Stimulated activated CD4-positive, alpha-beta T cell treated with anti-CD3 and anti-CD28 coated beads, Interleukin-12 subunit alpha, Interleukin-12 subunit beta, amount 100 ng/mL, for 24 hours (primary cell): ENCODE data around the gene GGTLC1.
"Not testable (repeated sequence)": the region's sequence is repeated elsewhere in the genome, so short reads cannot be mapped to it uniquely, and the experiment has no call there.

Experiments
- DNase-seq, 2 experiments: peaks; one replicate each; pipeline ENCODE4 v3.0.0-alpha.2; 2020; ENCODE audit warnings: low read depth in 2 of 2

GGTLC1 gene

DNA sequence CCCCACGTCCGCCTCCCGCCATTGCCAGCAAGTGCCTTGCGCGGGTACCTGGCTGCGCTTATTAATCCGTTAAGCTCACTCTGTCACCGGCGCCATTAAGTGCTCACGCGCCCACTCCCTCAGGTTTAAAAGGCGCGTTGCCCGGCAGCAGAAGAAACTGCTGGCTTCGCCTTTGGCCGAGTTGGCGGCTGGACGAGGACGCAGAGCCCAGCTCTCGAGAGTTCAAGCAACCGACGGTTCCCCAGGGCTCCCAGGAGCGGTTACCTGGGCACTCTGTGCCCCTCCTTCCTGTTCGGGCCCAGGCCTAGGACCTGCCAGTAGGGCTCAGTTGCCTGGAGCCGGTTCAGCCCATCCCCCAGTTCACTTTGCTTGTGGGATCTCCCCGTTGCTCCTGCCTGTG, at the start of gene GGTLC1:
Gene GGTLC1, minus strand, starts transcription at position 219 of the 400 bp plus-strand sequence. CDS start 2,168 bp downstream, outside the sequence.
- no peak for DNase-seq

DNA sequence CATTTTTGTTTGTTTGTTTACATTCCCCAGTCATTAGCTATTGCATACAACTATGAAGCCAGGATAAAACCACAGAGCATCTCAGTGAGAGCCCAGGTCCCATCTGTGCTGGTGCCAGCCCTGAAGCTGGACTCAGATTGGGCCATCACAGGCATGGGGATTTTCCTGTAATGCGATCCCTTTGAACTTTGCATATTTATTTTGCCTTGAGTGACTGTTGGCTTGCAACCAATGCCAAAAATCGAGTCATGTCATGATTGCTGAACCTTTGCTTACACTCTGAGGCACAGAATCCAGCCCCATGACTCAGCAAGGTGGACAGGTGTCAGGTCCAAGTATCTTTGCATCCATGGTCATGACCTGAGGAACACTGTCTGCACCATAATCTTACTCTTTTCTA, 46.2 kb upstream of the GGTLC1 start:
- DNase-seq, result no peak

DNA sequence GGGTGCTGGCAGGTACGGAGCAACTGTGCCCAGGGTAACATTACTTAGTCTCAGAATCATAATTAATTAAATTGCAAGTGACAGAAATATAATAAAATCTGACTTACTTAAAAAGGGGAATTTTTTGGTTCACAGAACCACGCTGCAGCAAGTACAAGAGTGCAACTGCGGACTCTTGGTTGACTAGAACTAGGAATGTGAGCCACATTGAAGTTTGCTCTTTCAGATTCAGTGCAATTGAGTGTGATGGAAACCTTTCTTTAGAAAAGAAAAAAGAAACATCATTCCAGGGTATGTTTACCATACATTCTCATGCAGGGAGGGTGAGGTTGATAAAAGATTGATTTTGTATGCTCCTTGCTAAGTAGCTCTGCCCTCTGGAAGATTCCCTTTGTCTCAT, 45.0 kb upstream of the GGTLC1 start:
- no peak for DNase-seq

DNA sequence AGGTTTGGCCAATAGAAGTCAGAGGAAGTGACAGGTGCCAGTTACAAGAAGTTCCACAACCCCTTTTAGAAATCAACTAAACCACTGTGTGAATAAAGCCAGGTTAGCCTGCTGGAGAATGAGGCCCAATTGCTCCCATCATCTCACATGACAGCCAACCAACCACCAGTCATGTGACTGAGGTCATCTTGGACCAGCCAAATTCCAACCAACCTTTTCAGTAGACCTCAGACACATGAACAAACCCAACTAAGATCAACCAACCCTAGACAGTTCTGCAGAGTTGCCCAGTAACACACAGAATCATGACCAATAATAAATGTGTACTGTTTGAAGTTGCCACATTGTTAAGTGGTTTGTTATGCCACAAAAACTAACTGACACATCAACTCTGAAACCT, 44.6 kb upstream of the GGTLC1 start:
- DNase-seq, result no peak

DNA sequence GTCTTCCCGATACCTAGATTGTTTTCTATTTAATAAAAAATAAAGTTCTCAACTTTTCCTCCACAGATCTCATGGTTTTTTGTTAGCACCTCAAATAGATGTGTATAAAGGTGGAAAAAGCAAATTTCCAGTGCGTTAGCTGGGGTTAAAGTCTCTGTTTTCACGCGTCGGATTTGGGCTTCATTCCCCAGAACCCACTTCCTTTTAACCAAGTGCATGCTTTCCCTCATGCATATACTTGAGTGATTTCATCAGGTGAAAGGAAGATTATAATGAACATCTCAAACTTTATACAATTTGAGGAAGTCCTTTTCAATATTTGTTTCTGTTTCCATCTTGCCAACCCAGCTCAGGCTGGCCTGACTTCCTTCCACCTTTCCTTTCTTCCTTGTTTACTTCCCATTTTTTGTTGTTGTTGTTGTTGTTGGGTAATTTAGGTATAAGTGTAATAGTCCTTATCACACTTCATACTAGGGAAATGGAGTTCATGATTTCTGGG, 43.9 kb upstream of the GGTLC1 start:
- no peak for DNase-seq

DNA sequence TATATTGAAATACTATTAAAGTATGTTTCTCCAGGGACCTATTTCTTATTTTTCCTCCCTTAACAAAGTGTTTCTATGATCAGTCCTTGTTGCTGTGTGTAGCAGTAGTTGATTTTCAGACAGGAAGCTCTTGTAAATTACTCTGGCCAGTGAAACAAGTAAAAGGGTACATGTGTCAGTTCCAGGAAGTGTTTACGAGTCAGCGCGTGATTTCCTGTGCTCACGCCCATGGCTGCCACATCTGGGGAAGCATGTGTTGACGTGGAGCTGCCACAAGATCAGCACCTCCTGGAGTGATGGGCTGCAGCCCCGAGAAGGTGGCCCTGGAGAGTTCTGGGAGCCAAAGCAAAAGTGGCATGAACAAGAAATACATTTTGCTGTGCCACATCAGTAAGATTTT, 38.6 kb upstream of the GGTLC1 start:
- DNase-seq, result peak; percentile 32 to 43

DNA sequence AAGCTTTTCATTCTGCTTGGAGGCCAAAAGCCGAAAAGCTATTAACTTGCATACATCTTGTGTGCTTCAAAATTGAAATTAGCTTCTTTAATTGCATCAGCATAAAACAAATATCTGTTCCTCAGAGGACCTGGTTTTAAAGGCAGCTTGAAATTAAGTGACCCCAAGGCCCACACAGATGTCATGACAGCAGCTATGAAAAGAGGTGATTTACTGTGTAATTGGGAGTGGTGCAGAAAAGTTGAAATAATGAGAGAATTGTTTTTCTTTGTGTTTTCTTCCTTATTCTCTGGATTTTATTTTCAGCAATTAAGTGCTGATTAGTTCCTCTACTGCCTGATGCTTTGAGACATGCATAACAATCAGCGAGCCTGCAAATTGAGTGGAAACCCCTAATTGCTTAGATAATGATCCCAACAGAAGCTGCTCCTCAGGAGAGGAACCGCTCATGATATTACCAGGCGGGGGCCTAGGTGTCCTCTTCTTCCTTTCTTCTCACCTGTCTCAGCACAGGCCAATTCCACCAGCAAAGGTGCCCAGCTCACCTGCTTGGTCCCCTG, 34.1 kb upstream of the GGTLC1 start:
- no peak for DNase-seq

DNA sequence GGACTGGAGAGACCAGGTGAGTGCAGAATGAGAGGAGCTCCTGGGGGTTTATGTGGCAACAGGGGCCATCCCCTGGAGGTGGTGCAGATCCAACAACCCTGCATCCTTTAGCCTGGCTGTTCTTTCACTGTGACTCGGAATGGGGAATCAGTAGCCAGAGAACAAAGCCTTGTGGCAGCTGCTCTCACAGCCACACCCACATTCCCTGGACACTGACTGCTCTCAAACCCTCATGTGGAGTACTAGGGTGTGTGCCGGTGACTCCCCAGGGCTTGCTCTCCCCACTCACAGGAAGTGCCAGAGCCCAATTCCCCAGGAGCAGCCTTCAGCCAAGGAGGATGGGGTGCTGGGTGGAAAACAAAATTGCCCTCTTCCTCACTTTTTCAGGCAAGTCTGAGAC, 30.2 kb upstream of the GGTLC1 start:
- no peak for DNase-seq

DNA sequence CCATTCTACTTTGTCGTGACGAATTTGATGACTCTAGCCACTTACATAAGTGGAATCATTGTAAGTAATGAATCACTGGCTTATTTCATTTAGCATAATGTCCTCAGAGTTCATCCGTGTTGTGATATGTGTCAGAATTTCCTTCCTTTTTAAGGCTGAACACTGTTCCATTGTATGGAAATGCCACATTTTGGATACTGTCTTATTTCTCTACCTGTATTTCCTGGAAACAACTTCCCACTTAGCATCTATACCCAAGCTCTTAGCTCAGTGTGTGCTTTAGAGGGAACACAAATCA, 28.8 kb upstream of the GGTLC1 start:
- no peak for DNase-seq

DNA sequence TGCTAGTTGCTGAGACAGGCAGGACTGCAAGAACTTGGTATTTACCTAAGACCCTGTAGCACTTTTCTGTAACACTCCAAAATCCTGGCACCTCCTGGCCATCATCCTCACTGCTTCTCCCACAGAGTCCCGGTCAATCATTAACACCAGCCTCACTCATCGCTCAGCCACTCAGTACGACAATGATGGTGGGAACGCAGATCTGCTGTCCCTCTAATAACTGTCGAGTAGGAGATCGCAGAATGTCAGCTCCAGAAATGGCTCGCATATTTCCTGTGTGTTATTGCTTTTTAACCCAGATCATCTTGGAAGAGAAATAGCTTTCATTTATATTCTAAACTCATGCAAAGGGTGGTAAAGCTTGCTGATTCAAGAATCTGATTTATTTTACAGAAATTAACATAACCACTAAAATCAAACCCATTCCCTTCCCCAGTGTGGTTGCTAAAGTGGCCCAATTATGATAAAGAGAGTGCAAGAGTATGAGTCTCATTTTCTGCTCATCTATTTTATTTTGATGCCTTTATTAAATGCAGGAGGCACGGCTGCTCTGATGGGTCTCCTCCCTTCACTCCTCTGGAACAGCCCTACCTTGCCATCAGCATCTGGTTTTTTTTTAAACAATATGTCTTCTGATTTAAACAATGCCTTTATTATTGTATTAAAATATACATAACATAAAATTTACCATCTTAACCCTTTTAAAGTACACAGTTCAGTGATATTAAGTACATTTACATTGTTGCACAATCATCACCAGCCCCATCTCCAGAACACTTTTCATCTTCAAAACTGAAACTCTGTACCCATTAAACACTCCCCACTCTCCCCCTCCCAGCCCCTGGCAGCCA, 28.3 kb upstream of the GGTLC1 start:
- DNase-seq, result no peak

DNA sequence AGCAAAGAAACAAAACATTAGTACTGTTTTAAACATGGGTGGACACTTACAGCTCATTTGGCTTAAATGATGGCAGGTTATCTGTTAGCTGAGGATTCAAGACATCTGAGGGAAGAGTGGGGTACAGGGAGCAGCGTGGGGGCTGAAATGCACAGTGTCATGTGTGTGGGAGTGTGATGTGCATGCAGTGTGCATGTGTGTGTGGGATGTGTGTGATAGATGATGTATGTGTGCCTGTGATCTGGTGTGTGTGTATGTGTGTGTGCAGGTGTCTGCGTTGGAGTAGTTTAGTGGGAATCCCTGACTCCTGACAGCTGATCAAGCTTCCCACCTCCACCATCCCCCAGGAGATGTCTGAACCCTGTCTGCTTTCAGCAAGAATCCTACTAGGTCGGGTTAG, 25.4 kb upstream of the GGTLC1 start:
- DNase-seq, result no peak

DNA sequence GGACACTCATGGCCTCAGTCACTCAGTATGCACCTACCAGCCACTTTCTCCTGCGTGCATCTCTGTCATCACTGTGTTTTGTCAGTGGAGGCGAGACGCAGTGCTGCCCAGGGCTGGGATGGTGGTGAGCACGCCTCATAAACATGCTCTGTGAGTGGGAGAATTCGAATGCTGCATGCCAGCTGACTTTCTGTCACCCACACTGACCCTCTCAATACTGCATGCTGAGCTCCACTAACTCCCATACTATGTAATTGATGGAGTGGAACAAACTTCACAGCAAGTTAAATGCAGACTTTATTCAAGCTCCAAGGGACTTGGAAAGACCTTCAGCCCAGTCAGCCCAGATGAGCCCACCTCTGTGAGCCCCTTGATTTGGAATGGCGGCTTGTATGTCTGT, 22.7 kb upstream of the GGTLC1 start:
- DNase-seq, result no peak

DNA sequence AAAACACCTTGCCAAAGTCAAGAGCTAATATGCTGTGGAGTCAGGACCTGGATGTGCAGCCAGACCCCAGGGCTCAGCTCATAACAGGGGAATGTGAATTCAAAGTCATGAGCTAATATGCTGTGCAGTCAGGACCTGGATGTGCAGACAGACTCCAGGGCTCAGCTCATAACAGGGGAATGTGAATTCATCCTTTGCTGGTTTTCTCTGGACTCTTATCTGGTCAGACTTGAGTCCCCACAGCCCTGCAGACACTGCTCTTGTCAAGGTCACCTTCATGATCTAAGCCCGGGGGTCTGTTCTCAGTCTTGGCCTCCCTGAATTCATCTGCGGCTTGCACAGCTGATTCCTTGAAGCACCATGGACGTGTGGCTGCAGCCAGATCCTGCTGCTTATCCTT, 19.2 kb upstream of the GGTLC1 start:
- DNase-seq, result no peak

DNA sequence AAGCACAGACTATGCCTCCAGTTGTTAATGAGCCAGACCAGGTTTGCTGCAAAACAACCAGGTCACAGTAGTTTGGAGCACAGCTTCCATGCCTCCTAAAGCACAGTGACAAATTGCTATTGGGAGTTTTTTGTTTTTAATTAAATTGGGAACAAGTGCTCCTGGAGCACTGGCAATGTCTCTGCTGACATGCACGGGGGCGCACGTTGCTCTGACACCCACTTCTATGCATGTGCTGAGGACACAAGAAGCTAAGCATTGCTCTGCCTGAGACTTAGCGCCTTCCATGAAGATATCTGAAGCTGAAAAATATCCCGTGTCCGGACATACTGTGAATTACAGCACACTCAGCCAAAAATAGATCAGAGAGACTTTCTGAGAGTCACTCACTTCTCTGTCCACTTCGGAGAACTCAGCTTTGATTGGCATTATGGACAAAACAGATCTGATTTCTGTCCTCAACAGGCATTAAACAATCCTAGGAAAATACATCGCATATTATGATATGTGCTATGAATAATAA, 18.6 kb upstream of the GGTLC1 start:
- DNase-seq, result no peak

DNA sequence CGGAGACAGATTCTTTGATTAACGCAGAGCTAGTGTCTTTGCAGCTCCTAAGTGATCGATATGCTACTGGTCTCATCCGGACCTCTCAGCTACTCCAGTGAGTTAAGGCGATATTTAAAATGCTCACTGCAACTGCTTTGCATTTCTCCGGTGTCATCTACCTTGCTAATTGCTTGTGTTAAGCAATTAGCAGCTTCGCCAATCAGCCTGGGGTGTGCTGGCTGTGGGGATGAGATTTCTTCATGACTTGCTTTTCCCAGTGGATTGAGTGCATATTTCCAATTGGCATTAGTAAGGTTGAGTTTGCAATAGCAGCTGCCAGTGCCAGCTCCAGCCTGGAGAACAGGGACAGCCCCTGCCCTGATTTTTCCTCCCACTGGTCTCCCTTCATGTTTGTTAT, 18.0 kb upstream of the GGTLC1 start:
- no peak for DNase-seq

DNA sequence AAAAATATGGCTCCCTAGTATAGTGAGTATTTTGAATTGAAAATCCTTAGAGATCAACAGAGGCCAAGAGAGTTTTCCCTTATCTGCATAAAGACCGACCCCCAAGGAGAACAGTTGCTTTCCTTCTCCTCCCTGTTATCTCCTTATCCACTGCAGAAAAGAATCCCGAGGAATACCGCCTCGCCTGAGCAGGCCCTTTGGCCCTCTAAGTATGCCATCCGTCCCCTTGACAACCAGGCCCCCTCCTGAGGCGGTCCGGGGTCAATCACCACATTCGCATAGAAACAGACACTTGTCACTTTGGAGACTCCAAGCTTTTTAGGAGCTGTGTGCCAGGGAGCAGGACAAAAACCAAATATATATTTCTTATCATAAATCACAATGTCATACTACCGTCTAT, 15.9 kb upstream of the GGTLC1 start:
- DNase-seq, result no peak

DNA sequence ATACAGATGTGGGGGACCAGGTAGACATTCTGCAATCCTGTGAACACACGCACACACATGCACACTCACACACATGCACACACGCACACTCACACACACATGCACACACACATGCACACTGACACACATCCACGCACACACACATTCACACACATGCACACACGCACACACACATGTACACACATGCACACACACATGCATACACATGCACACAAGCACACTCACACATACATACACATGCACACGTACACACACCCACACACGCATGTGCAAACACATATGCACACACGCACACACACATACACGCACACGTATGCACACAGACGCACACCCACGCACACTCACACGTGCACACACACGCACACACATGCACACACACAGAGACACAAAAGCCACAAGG, 14.3 kb upstream of the GGTLC1 start:
- no peak for DNase-seq

DNA sequence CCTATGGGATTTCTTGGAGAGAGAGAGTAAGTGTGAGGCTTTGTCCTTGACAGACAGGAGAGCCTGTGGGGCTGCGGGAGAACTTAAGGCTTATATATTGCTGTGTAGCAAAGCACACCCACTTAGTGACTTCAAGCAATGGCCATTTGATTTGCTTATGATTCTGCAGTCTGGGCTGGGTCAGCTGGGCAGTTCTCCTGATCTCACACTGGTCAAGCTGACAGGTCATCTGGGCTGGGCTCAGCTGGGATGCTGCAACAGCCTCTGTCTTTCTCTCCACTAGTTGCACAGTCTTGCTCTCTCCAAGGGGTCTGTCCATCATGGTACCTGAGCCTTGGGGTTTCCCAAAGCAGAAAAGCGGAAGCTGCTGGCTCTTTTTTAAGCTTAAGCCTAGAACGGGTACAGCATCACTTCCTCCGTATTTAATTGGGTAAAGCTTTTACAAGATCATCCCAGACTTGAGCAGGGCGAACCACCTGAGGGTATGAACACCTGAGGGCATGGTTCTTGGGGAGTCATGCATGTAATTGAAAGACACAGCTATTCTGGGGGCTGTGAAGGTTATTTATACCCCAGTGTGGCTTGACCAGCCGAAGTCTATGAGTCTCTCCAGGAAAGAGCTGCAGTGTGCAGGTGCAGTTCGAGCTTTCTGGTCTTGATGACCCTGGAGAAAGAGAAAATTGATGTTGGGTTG, 13.3 kb upstream of the GGTLC1 start:
- DNase-seq, result no peak

DNA sequence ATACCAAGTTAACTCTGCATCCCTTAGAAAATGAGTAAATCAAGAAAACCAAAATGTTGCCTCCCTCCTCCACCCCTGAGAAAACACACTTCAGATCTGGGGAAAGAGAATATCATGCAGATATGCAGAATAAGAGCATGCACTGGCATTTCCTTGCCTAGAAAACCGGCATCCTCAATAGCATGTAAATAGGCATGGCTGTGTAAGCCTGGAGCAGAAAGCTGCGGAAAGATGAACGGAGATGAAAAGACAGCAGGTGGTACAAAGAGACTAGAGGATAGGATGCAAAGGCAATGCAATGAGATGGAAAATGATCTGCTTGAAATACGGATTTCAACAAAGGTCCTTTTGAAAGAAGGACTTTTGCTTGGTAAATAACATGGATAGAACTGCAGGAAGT, 10.3 kb upstream of the GGTLC1 start:
- DNase-seq, result no peak

DNA sequence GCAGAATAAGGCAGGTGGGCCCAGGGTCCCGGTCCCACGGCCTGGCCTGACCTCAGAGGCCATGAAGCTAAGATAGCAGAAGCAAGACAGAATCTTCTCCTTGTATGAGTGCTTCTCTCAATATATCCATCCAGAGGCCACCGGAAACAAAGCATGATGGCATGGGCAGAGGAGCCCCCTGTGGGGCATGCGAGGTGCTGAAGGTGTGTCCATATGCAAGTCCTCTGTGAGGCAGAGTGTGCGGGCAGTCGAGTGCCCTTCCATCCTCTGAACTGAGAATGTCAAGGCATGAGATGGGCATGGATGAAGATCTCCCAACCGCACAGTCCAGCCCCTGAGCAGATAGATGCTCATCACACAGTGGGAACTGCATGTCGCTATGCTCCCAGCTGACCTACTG, 9.8 kb upstream of the GGTLC1 start:
- no peak for DNase-seq

DNA sequence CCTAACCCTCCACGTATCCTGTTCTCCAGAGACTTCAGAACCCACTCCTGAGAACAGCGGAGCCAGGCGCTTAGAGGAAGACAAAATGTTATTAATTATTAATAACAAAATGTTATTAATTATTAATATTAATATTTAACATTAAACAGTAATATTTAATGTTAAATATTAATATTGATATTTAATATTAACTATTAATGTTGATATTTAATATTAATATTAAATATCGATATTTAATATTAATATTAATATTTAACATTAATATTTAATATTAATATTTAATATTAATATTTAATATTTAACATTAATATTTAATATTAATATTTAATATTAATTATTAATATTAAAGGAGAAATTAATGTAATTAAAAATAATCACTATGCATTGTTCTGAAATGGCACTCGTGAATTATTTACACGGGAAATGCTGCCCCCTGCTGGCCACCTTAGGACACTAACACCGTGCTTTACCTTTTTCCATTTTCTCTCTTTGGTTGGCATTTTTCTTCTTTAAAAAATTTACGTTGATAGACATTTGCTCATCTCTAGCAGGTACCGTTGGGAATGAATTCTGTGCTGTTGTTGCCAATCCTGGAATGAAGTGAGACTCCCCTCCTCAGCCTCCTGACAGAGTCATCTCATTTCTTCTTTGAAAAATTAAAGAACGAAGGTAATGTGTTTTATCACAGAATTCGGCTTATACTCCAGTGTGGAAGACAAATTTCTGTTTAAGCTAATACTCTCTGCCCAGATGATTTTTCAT, 7.5 kb upstream of the GGTLC1 start:
- peak; percentile 11 to 65 for DNase-seq

DNA sequence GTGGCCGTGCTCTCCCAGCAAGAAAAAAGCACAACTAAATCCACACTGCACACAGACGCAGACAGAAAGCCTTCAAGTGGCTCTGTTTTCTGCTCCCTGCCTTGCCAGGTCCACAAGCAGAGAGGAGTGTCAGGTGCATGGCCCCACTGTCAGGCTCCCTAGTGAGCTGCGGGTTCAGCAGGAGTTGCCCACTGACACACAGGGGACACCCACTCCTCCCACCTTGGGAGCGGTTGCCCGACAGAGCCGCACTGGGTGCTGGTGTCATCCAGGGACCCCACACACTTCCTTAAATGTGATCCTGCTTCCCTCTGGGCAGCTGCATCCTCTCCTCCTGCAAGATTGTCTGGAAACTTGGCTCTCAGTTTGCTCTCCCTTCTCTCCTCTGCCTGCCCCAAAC, 6.7 kb upstream of the GGTLC1 start:
- not testable (repeated sequence) for DNase-seq
